CD14-positive monocyte (primary cell): Measurements from ENCODE around the gene IZUMO1. TPM values are rescaled to one million over a fixed set of nuclear protein-coding genes. Genes with fewer than 3 reads are reported as not detected.

Experiments
- DNase-seq, 3 donors: peaks; one replicate each; pipeline ENCODE4 v3.0.0-alpha.2; 2011 to 2022
- H2AFZ ChIP-seq: 2 replicates; pipeline ENCODE4 v1.6.0; 2012; ENCODE audit warnings: mild to moderate bottlenecking, low read depth, low read length, inconsistent platforms; ENCODE audit not compliant: insufficient read depth, poor library complexity, severe bottlenecking
- H3K27ac ChIP-seq, 2 donors: 1 replicate in 1 of 2; 2 replicates in 1 of 2; pipeline ENCODE4 v1.5.1; 2012 to 2013; ENCODE audit warnings: low read length in 2 of 2, control low read depth in 1 of 2, inconsistent platforms in 1 of 2, low read depth in 1 of 2, mild to moderate bottlenecking in 1 of 2
- H3K27me3 ChIP-seq, 2 donors: one replicate each; pipeline versions ENCODE4 v1.6.0 to v1.6.1; 2011 to 2013; ENCODE audit warnings: low read length in 2 of 2; ENCODE audit not compliant: control insufficient read depth in 2 of 2, insufficient read depth in 2 of 2
- H3K36me3 ChIP-seq, 2 donors: replicated peaks in 1 of 2; 1 replicate in 1 of 2; 2 replicates in 1 of 2; pipeline versions ENCODE4 v1.5.1 to v1.6.1; 2012 to 2013; ENCODE audit warnings: low read length in 2 of 2, control low read depth in 1 of 2, inconsistent platforms in 1 of 2, mild to moderate bottlenecking in 1 of 2; ENCODE audit not compliant: insufficient read depth in 2 of 2, control insufficient read depth in 1 of 2
- H3K4me1 ChIP-seq, 2 donors: 1 replicate in 1 of 2; 2 replicates in 1 of 2; pipeline versions ENCODE4 v1.5.1 to v1.6.1; 2012 to 2013; ENCODE audit warnings: low read length in 2 of 2, control low read depth in 1 of 2, inconsistent platforms in 1 of 2, mild to moderate bottlenecking in 1 of 2, moderate library complexity in 1 of 2; ENCODE audit not compliant: insufficient read depth in 2 of 2, control insufficient read depth in 1 of 2
- H3K4me2 ChIP-seq: replicated peaks from 2 replicates; pipeline ENCODE3; 2012; ENCODE audit warnings: low read length, moderate library complexity, mild to moderate bottlenecking; ENCODE audit not compliant: poor library complexity, severe bottlenecking; ENCODE audit errors: extremely low read depth
- H3K4me3 ChIP-seq, 3 experiments: fragments of 200-600 bp in 1 of 3; sonication (generic) in 1 of 3; replicated peaks in 1 of 3; 1 replicate in 2 of 3; 2 replicates in 1 of 3; pipeline ENCODE4 v1.5.1; 2011 to 2013; ENCODE audit warnings: low read length in 3 of 3, mild to moderate bottlenecking in 3 of 3, control low read depth in 2 of 3, low read depth in 2 of 3, inconsistent platforms in 1 of 3, moderate library complexity in 1 of 3
- H3K79me2 ChIP-seq: 2 replicates; pipeline ENCODE4 v1.6.0; 2012; ENCODE audit warnings: mild to moderate bottlenecking, control low read depth, inconsistent platforms, low read length, moderate library complexity; ENCODE audit not compliant: insufficient read depth
- H3K9ac ChIP-seq: 2 replicates; pipeline ENCODE4 v1.6.0; 2017; ENCODE audit warnings: low read length, mild to moderate bottlenecking; ENCODE audit not compliant: insufficient read depth, poor library complexity, severe bottlenecking
- H3K9me3 ChIP-seq, 2 donors: replicated peaks in 1 of 2; 1 replicate in 1 of 2; 2 replicates in 1 of 2; pipeline versions ENCODE4 v1.5.1 to v1.6.1; 2012 to 2013; ENCODE audit warnings: low read length in 2 of 2, control low read depth in 1 of 2; ENCODE audit not compliant: control insufficient read depth in 1 of 2, insufficient read depth in 1 of 2
- H4K20me1 ChIP-seq: 2 replicates; pipeline ENCODE4 v1.6.0; 2012; ENCODE audit warnings: mild to moderate bottlenecking, low read length, control low read depth, moderate library complexity; ENCODE audit not compliant: insufficient read depth
- H3K27ac Mint-ChIP-seq, 7 donors: one replicate each; pipeline ENCODE4 v1.8.0; 2020; ENCODE audit warnings: mild to moderate bottlenecking in 7 of 7, mixed read lengths in 7 of 7, moderate library complexity in 6 of 7, inconsistent platforms in 2 of 7
- H3K27me3 Mint-ChIP-seq, 3 donors: one replicate each; pipeline ENCODE4 v1.8.0; 2021 to 2022; ENCODE audit warnings: low read depth in 3 of 3, mild to moderate bottlenecking in 3 of 3, mixed read lengths in 3 of 3, moderate library complexity in 3 of 3, inconsistent platforms in 1 of 3
- H3K36me3 Mint-ChIP-seq, 2 donors: one replicate each; pipeline ENCODE4 v1.8.0; 2020; ENCODE audit warnings: mixed read lengths in 2 of 2, inconsistent platforms in 1 of 2, mild to moderate bottlenecking in 1 of 2
- H3K4me1 Mint-ChIP-seq: one replicate; pipeline ENCODE4 v1.8.0; 2020; ENCODE audit warnings: mild to moderate bottlenecking, mixed read lengths
- H3K4me3 Mint-ChIP-seq, 2 donors: one replicate each; pipeline ENCODE4 v1.8.0; 2020; ENCODE audit warnings: mild to moderate bottlenecking in 2 of 2, mixed read lengths in 2 of 2, moderate library complexity in 1 of 2
- H3K9me3 Mint-ChIP-seq, 7 donors: one replicate each; pipeline ENCODE4 v1.8.0; 2020 to 2022; ENCODE audit warnings: mixed read lengths in 7 of 7, mild to moderate bottlenecking in 6 of 7, moderate library complexity in 6 of 7, inconsistent platforms in 2 of 7
- WGBS: methylation state at CpG from one replicate; pipeline ENCODE4 v1.1.5; 2013; ENCODE audit warnings: missing lambda C conversion rate; ENCODE audit not compliant: insufficient coverage; 5-methylcytosine and 5-hydroxymethylcytosine counted together
- intact Hi-C, 2 donors: fragments of 100-400 bp; cut with micrococcal nuclease; formaldehyde crosslinking; loops; one replicate each; pipeline versions ENCODE4 v1.15.0 to v1.15.1; 2023
- polyA plus RNA-seq, 3 donors: library from polyadenylated mRNA; depleted of rRNA in 1 of 3; unstranded in 2 of 3; stranded (reverse) in 1 of 3; fragments of 300-500 nt in 2 of 3; fragments of >200 nt in 1 of 3; fragmentation: Illumina TruSeq in 2 of 3; gene quantifications; 1 replicate in 2 of 3; 2 replicates in 1 of 3; pipeline ENCODE4 v1.2.3, GENCODE V29; 2012 to 2021
- TF ChIP-seq, protein P1 (sequence below): fragments of 200-600 bp; IDR thresholded peaks from one replicate; pipeline ENCODE4 v1.8.0; 2022; ENCODE audit warnings: antibody characterized with exemption, mild to moderate bottlenecking

The IZUMO1 gene
- polyA plus RNA-seq, 3 donors: not detected

DNA sequence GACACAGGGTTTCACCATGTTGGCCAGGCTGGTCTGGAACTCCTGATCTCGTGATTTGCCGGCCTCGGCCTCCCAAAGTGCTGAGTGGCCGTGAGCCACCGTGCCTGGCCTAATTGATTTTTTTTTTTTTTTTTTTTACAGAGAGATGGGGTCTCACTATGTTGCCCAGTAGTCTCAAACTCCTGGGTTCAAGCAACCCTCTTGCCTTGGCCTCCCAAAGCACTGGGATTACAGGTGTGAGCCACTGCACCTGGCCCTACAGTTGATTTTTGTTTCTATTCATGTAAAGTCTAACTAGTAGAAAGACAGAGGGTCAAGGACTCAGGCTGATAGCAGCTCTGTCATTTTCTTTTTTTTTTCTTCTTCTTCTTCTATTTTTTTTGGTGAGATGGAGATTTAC lies 30.4 kb upstream of the IZUMO1 start:
- no peak overlapping the region for H3K9ac ChIP-seq
- H3K27me3 ChIP-seq: no peaks in the 10 kb centered on the region
- no peak overlapping the region for H3K4me3 Mint-ChIP-seq
- no CpG with 5 or more reads among the region's 5 CpGs for WGBS
- intact Hi-C loops: no loop called here
- no peaks in the 10 kb centered on the region for H3K79me2 ChIP-seq
- no peak overlapping the region for H3K4me3 ChIP-seq
- H3K4me1 Mint-ChIP-seq: peaks cover 21% of the 10 kb centered on the region
- H2AFZ ChIP-seq: no peak overlapping the region
- H3K4me2 ChIP-seq: no peak overlapping the region
- peaks cover 13% of the 10 kb centered on the region in 2 donors for H3K4me1 ChIP-seq
- peaks cover 3 to 12% (median 5%) of the 10 kb centered on the region in 3 donors for H3K27me3 Mint-ChIP-seq
- no peaks in the 10 kb centered on the region for H4K20me1 ChIP-seq
- TF ChIP-seq, protein P1, sequence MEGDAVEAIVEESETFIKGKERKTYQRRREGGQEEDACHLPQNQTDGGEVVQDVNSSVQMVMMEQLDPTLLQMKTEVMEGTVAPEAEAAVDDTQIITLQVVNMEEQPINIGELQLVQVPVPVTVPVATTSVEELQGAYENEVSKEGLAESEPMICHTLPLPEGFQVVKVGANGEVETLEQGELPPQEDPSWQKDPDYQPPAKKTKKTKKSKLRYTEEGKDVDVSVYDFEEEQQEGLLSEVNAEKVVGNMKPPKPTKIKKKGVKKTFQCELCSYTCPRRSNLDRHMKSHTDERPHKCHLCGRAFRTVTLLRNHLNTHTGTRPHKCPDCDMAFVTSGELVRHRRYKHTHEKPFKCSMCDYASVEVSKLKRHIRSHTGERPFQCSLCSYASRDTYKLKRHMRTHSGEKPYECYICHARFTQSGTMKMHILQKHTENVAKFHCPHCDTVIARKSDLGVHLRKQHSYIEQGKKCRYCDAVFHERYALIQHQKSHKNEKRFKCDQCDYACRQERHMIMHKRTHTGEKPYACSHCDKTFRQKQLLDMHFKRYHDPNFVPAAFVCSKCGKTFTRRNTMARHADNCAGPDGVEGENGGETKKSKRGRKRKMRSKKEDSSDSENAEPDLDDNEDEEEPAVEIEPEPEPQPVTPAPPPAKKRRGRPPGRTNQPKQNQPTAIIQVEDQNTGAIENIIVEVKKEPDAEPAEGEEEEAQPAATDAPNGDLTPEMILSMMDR: no peak
- H3K27ac Mint-ChIP-seq: peak overlapping the region in 1 of 7 donors; percentile 13
- H3K36me3 Mint-ChIP-seq: no peaks in the 10 kb centered on the region
- H3K27ac ChIP-seq: no peak overlapping the region
- H3K36me3 ChIP-seq: no peaks in the 10 kb centered on the region
- no peak for DNase-seq
- peaks cover 0 to 2% (median 0%) of the 10 kb centered on the region in 7 donors for H3K9me3 Mint-ChIP-seq
- H3K9me3 ChIP-seq: no peaks in the 10 kb centered on the region

DNA sequence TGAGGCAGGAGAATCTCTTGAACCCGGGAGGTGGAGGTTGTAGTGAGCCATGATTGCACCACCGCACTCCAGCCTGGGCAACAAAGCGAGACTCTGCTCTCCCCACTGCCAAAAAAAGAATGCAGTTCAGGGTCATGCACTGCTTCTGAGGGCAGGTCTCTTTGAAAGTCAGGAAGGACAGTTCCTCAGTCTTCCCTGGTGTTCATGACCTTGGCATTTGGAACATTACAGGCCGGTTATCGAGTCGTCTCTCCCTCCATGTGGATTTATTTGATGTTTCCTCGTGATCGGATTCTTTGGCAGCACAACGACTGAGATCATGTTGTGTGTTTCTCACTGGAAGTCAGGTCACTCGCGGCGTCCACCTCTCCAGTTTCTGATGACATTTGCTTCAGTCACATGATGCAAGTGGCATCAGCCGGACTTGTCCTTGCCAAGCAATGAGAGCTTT lies 25.8 kb upstream of the IZUMO1 start:
- no peaks in the 10 kb centered on the region for H3K36me3 Mint-ChIP-seq
- H3K9ac ChIP-seq: no peak overlapping the region
- intact Hi-C loops: no loop called here
- H3K36me3 ChIP-seq: no peaks in the 10 kb centered on the region
- TF ChIP-seq, protein P1: no peak
- H3K9me3 ChIP-seq: no peaks in the 10 kb centered on the region
- H3K4me3 ChIP-seq: no peak overlapping the region
- 97% methylated on average over 9 of the region's 13 CpGs for WGBS
- peaks cover 0 to 2% (median 0%) of the 10 kb centered on the region in 7 donors for H3K9me3 Mint-ChIP-seq
- no peak overlapping the region for H3K27ac ChIP-seq
- no peak overlapping the region for H3K27ac Mint-ChIP-seq
- H3K4me3 Mint-ChIP-seq: no peak overlapping the region
- H3K79me2 ChIP-seq: no peaks in the 10 kb centered on the region
- peaks cover 0 to 3% of the 10 kb centered on the region in 2 donors for H3K27me3 ChIP-seq
- H3K4me2 ChIP-seq: no peak overlapping the region
- H2AFZ ChIP-seq: no peak overlapping the region
- peaks cover 20 to 21% of the 10 kb centered on the region in 2 donors for H3K4me1 ChIP-seq
- peaks cover 10 to 24% (median 14%) of the 10 kb centered on the region in 3 donors for H3K27me3 Mint-ChIP-seq
- no peaks in the 10 kb centered on the region for H4K20me1 ChIP-seq
- peaks cover 18% of the 10 kb centered on the region for H3K4me1 Mint-ChIP-seq
- no peak for DNase-seq
